HepG2 (cell line): ENCODE results near the gene MTMR3. TPM values are rescaled to one million over a fixed set of nuclear protein-coding genes. Genes with fewer than 3 reads are reported as not detected.

ENCODE experiments used
- ATAC-seq: fragments of 200-7000 bp; cut with Tn5 transposase; 3 replicates; pipeline ENCODE4 v1.9.1; 2020; ENCODE audit warnings: mild to moderate bottlenecking, moderate library complexity
- BruUV-seq: library from RNA; stranded (reverse); fragments of 400-500 nt; replicated peaks from 2 replicates; lab custom pipeline; 2021; lab: Mats Ljungman, UMichigan
- CTCF ChIA-PET: fragments of 300-600 bp; formaldehyde crosslinking; extraction: SDS; loops from one replicate; lab custom pipeline; 2021; ENCODE audit warnings: low total read pairs, inconsistent platforms, low intra/inter-chr PET ratio; lab: Yijun Ruan, JAX
- POLR2A ChIA-PET: fragments of 350-600 bp; sonication (Branson Sonifier 250); formaldehyde crosslinking; loops from one replicate; lab custom pipeline; 2020; ENCODE audit warnings: antibody characterized with exemption, inconsistent platforms; lab: Yijun Ruan, JAX
- DNase-seq: peaks from one replicate; pipeline ENCODE4 v3.0.0-alpha.2; 2015; ENCODE audit warnings: low spot score
- FAIRE-seq: peaks from 3 replicates; lab custom pipeline; 2011; peaks lifted over from hg19 to GRCh38; lab: Jason Lieb, UNC
- H2AFZ ChIP-seq: one replicate; pipeline ENCODE4 v1.6.1; 2011; ENCODE audit warnings: low read length, inconsistent platforms
- H3K27ac ChIP-seq: fragments of 300-600 bp; 3 replicates; pipeline ENCODE4 v1.8.0; 2011; ENCODE audit warnings: mixed run types, mild to moderate bottlenecking, mixed read lengths, low read length, inconsistent platforms; ENCODE audit not compliant: insufficient read depth; ENCODE audit errors: extremely low read length
- H3K27me3 ChIP-seq, 2 experiments: fragments of 200-600 bp in 1 of 2; 2 replicates in 1 of 2; 3 replicates in 1 of 2; pipeline versions ENCODE4 v1.6.0 to v1.8.0; 2011; ENCODE audit warnings: low read length in 2 of 2, mild to moderate bottlenecking in 2 of 2, moderate library complexity in 2 of 2, inconsistent platforms in 1 of 2; ENCODE audit not compliant: insufficient read depth in 2 of 2, control insufficient read depth in 1 of 2
- H3K36me3 ChIP-seq, 2 experiments: fragments of 200-600 bp in 1 of 2; replicated peaks in 1 of 2; 2 replicates in 1 of 2; 3 replicates in 1 of 2; pipeline versions ENCODE4 v1.5.1 to v1.8.0; 2011; ENCODE audit warnings: low read length in 2 of 2, inconsistent platforms in 1 of 2; ENCODE audit not compliant: insufficient read depth in 2 of 2, control insufficient read depth in 1 of 2
- H3K4me1 ChIP-seq: 2 replicates; pipeline ENCODE4 v1.5.1; 2012; ENCODE audit warnings: low read length, inconsistent platforms; ENCODE audit not compliant: insufficient read depth
- H3K4me2 ChIP-seq: 2 replicates; pipeline ENCODE4 v1.6.0; 2011; ENCODE audit warnings: low read depth, low read length, inconsistent platforms
- H3K4me3 ChIP-seq, 3 experiments: fragments of 200-600 bp in 1 of 3; sonication (generic), shearing (Covaris generic) in 1 of 3; replicated peaks in 1 of 3; 2 replicates each; pipeline ENCODE4 v1.5.1; 2011 to 2016; ENCODE audit warnings: low read length in 3 of 3, inconsistent platforms in 2 of 3, low read depth in 2 of 3, mild to moderate bottlenecking in 2 of 3, control low read depth in 1 of 3, mixed read lengths in 1 of 3; ENCODE audit not compliant: insufficient read depth in 1 of 3
- H3K79me2 ChIP-seq: one replicate; pipeline ENCODE4 v1.6.1; 2011; ENCODE audit warnings: low read length, inconsistent platforms; ENCODE audit not compliant: insufficient read depth
- H3K9ac ChIP-seq: 2 replicates; pipeline ENCODE4 v1.6.0; 2011; ENCODE audit warnings: mild to moderate bottlenecking, low read depth, low read length, inconsistent platforms; ENCODE audit not compliant: insufficient read depth
- H3K9me3 ChIP-seq: 2 replicates; pipeline ENCODE4 v1.5.1; 2012; ENCODE audit warnings: mild to moderate bottlenecking, low read length
- H4K20me1 ChIP-seq: 2 replicates; pipeline ENCODE4 v1.6.0; 2011; ENCODE audit warnings: inconsistent platforms, mild to moderate bottlenecking, low read length, moderate library complexity; ENCODE audit not compliant: insufficient read depth
- IRF9 ChIP-seq: sonication (generic); formaldehyde crosslinking; IDR thresholded peaks from 2 replicates; pipeline ENCODE4 v1.8.0; 2022; ENCODE audit warnings: missing genetic modification reagents, mild to moderate bottlenecking, borderline replicate concordance
- ZNF121 ChIP-seq: sonication (generic); formaldehyde crosslinking; IDR thresholded peaks from 2 replicates; pipeline ENCODE4 v1.5.0; 2020; ENCODE audit warnings: mild to moderate bottlenecking, missing genetic modification reagents
- ZNF24 ChIP-seq: fragments of 450-650 bp; IDR thresholded peaks from 2 replicates; pipeline ENCODE4 v1.6.1; 2017; ENCODE audit warnings: antibody characterized with exemption, mild to moderate bottlenecking
- ZNF367 ChIP-seq: sonication (generic); formaldehyde crosslinking; IDR thresholded peaks from 2 replicates; pipeline ENCODE4 v1.4.0; 2020; ENCODE audit warnings: missing genetic modification reagents, borderline replicate concordance
- WGBS: methylation state at CpG from one replicate; pipeline ENCODE4 v1.1.6; 2017; ENCODE audit warnings: low lambda C conversion rate; 5-methylcytosine and 5-hydroxymethylcytosine counted together
- in situ Hi-C: cut with HindIII; loops from 2 replicates; pipeline ENCODE4 v1.10.0; 2017; ENCODE audit warnings: low pct_unique_long_range_greater_than_20kb; ENCODE audit not compliant: extremely low pct_ligation_motif_present
- intact Hi-C: fragments of 100-400 bp; cut with micrococcal nuclease; formaldehyde crosslinking; loops from one replicate; pipeline ENCODE4 v1.10.0; 2022; ENCODE audit not compliant: unreplicated experiment
- polyA plus RNA-seq, 8 experiments: library from polyadenylated mRNA; depleted of rRNA in 3 of 8; stranded (reverse) in 7 of 8; unstranded in 1 of 8; fragments of >200 nt; fragmentation: Illumina TruSeq in 4 of 8; extraction: Trizol in 4 of 8; gene quantifications; 2 replicates each; pipeline versions ENCODE4 v1.2.1 to v1.2.3, GENCODE V29; 2011 to 2016; ENCODE audit warnings: low read depth in 4 of 8, missing spikeins in 1 of 8, mixed read lengths in 1 of 8; ENCODE audit not compliant: insufficient read depth in 1 of 8
- total RNA-seq, 5 experiments: library from RNA; depleted of rRNA; stranded (reverse); fragments of >200 nt; fragmentation: Illumina TruSeq; extraction: Trizol; gene quantifications; 2 replicates each; pipeline ENCODE4 v1.2.3, GENCODE V29; 2016; ENCODE audit warnings: low read depth in 1 of 5

MTMR3 gene
- total and polyA plus RNA-seq, 2 of the 13 experiments (the other 11 are each of a cell fraction or from before 2014, with no cell fraction given) = 12.6 to 24.8 TPM

- no peak overlapping the region for H2AFZ ChIP-seq
- in situ Hi-C loops = no loop called here
- peak; percentile 67; the same call in 1 of the 2 replicates for TF ChIP-seq ZNF24
- no peak for TF ChIP-seq IRF9
- TF ChIP-seq, all 625 proteins: peak for 1
- H4K20me1 ChIP-seq = peaks cover 22% of the 10 kb centered on the region
- intact Hi-C loops = no loop called here
- DNase-seq (no peak), ATAC-seq (no peak), FAIRE-seq (no peak)
- 87% methylated on average over 4 of the region's 4 CpGs for WGBS
- H3K79me2 ChIP-seq = peaks cover 48% of the 10 kb centered on the region
- no peak overlapping the region for H3K4me3 ChIP-seq
- no TSS peak for BruUV-seq
- H3K4me2 ChIP-seq = no peak overlapping the region
- peaks cover 65% of the 10 kb centered on the region for H3K4me1 ChIP-seq
- POLR2A ChIA-PET = interaction anchor here (1.0 kb wide), 1 partner anchor 29 kb away, joined by 3 read pairs; no protein-coding TSS in a partner anchor
- no peaks in the 10 kb centered on the region for H3K9me3 ChIP-seq
- no peak overlapping the region for H3K9ac ChIP-seq
- no peaks in the 10 kb centered on the region for H3K27me3 ChIP-seq
- H3K36me3 ChIP-seq = no peaks in the 10 kb centered on the region
- CTCF ChIA-PET = no interaction called here
- H3K27ac ChIP-seq = no peak overlapping the region
Observed at GRCh38 chr22:29912141-29912540, 29.2 kb downstream of the MTMR3 start.

GRCh38 chr22:29912605-29913398 is 29.8 kb downstream of the MTMR3 start:
- no peak overlapping the region for H3K4me3 ChIP-seq
- TF ChIP-seq ZNF367 (CRISPR knock-in tag) (no peak), ZNF121 (CRISPR knock-in tag) (0 out of 2 replicates have a peak, but pooled peaks have one; percentile 9)
- in situ Hi-C loops = no loop called here
- H3K36me3 ChIP-seq = no peaks in the 10 kb centered on the region
- no peak overlapping the region for H3K9ac ChIP-seq
- H3K4me2 ChIP-seq = no peak overlapping the region
- H3K79me2 ChIP-seq = peaks cover 53% of the 10 kb centered on the region
- FAIRE-seq (no peak), ATAC-seq (no peak; the same call in 2 of the 3 replicates), DNase-seq (no peak)
- WGBS = 93% methylated on average over 4 of the region's 5 CpGs
- no TSS peak for BruUV-seq
- H3K27me3 ChIP-seq = no peaks in the 10 kb centered on the region
- CTCF ChIA-PET = no interaction called here
- peaks cover 26% of the 10 kb centered on the region for H4K20me1 ChIP-seq
- intact Hi-C loops = no loop called here
- H3K9me3 ChIP-seq = no peaks in the 10 kb centered on the region
- POLR2A ChIA-PET = interaction anchor here (1.0 kb wide), 1 partner anchor 29 kb away, joined by 3 read pairs; no protein-coding TSS in a partner anchor
- H2AFZ ChIP-seq = no peak overlapping the region
- peaks cover 65% of the 10 kb centered on the region for H3K4me1 ChIP-seq
- no peak overlapping the region for H3K27ac ChIP-seq
